Measurements from ENCODE around the gene ZNF14. TPM values are rescaled to one million over a fixed set of nuclear protein-coding genes. Genes with fewer than 3 reads are reported as not detected.

ZNF14 gene
- total and polyA plus RNA-seq, 9 of the 15 experiments (the other 6 are each of a cell fraction or from before 2014, with no cell fraction given), result 1.9 to 7.0 (median 4.0) TPM

- TF ChIP-seq HOMEZ (CRISPR knock-in tag; IDR thresholded peaks at IDR 0.05), result no peak
- TF ChIP-seq TEAD4 (IDR thresholded peaks at IDR 0.05; ENCODE audit: low read length), result no peak
- TF ChIP-seq TEAD4 (CRISPR knock-in tag; IDR thresholded peaks at IDR 0.05; ENCODE audit: borderline replicate concordance), result no peak
- TF ChIP-seq SFPQ (IDR thresholded peaks at IDR 0.05; ENCODE audit: low read depth, low read length), result no peak
- TF ChIP-seq SAFB (IDR thresholded peaks at IDR 0.05; ENCODE audit: borderline replicate concordance, low read depth, low read length), result no peak
- no peak for TF ChIP-seq TRIM25 (IDR thresholded peaks at IDR 0.05; ENCODE audit: borderline replicate concordance)
- no peak for TF ChIP-seq ZBTB33 (CRISPR knock-in tag; IDR thresholded peaks at IDR 0.05)
- TF ChIP-seq XRCC4 (IDR thresholded peaks at IDR 0.05; ENCODE audit: extremely low read depth, insufficient read depth, insufficient read length), result no peak
- no peak for TF ChIP-seq ZNF239 (CRISPR knock-in tag; IDR thresholded peaks at IDR 0.05)
- no peak for TF ChIP-seq NR2C1 (IDR thresholded peaks at IDR 0.05)
- TF ChIP-seq NR2C1 (tag; IDR thresholded peaks at IDR 0.05), result no peak
- no peak for TF ChIP-seq RBM17 (IDR thresholded peaks at IDR 0.05; ENCODE audit: borderline replicate concordance, low read depth, low read length)
- TF ChIP-seq CHD2 (IDR thresholded peaks at IDR 0.05; ENCODE audit: low read depth, low read length), result no peak
- TF ChIP-seq HMG20B (CRISPR knock-in tag; IDR thresholded peaks at IDR 0.05), result no peak
- no peak for TF ChIP-seq ZBTB8A (IDR thresholded peaks at IDR 0.05; ENCODE audit: partially characterized antibody)
Measured at GRCh38 chr19:19742773-19743172, 9.9 kb upstream of the ZNF14 start (continued).

Data from K562 (cell line).